Vagina (tissue), 2 donors: Measurements from ENCODE around the gene ARMC9. TPM values are rescaled to one million over a fixed set of nuclear protein-coding genes. Genes with fewer than 3 reads are reported as not detected.

Experiments used
- DNase-seq, 2 donors: peaks; one replicate each; pipeline ENCODE4 v3.0.0-alpha.2; 2017; ENCODE audit errors: extremely low spot score in 2 of 2
- H3K27ac ChIP-seq: fragments of 200-600 bp; sonication (generic); one replicate; pipeline ENCODE4 v1.5.1; 2019
- H3K27me3 ChIP-seq: fragments of 200-600 bp; sonication (generic); one replicate; pipeline ENCODE4 v1.5.1; 2019
- H3K36me3 ChIP-seq, 2 donors: fragments of 200-600 bp; sonication (generic); one replicate each; pipeline ENCODE4 v1.5.1; 2017 to 2019
- H3K4me1 ChIP-seq: fragments of 200-600 bp; sonication (generic); one replicate; pipeline ENCODE4 v1.5.1; 2019
- H3K4me3 ChIP-seq, 2 donors: fragments of 200-600 bp; sonication (generic); 1 replicate in 1 of 2; 2 replicates in 1 of 2; pipeline ENCODE4 v1.5.1; 2016 to 2019
- H3K9me3 ChIP-seq: fragments of 200-600 bp; sonication (generic); one replicate; pipeline ENCODE4 v1.5.1; 2019
- POLR2A ChIP-seq, 2 donors: fragments of 450-650 bp; IDR thresholded peaks; one replicate each; pipeline ENCODE4 v1.6.1; 2017; ENCODE audit warnings: antibody characterized with exemption in 2 of 2, mild to moderate bottlenecking in 2 of 2, moderate library complexity in 2 of 2
- POLR2AphosphoS5 ChIP-seq, 2 donors: sonication (generic); formaldehyde crosslinking; IDR thresholded peaks; one replicate each; pipeline ENCODE4 v1.9.0; 2017; ENCODE audit warnings: antibody characterized with exemption in 2 of 2, mild to moderate bottlenecking in 2 of 2, low read depth in 1 of 2; ENCODE audit not compliant: insufficient read depth in 1 of 2
- intact Hi-C: fragments of 100-400 bp; cut with DNase I; formaldehyde crosslinking; loops from one replicate; pipeline ENCODE4 v1.15.1; 2023
- total RNA-seq: library from RNA; depleted of rRNA; stranded (reverse); fragments of >200 nt; gene quantifications from one replicate; pipeline ENCODE4 v1.2.3, GENCODE V29; 2016
- TF ChIP-seq, protein P1 (sequence below), 3 experiments: fragments of 450-650 bp in 2 of 3; fragments of 200-600 bp in 1 of 3; sonication (generic) in 1 of 3; IDR thresholded peaks; one replicate each; pipeline ENCODE4 v1.5.1; 2017 to 2019; ENCODE audit warnings: antibody characterized with exemption in 3 of 3, mild to moderate bottlenecking in 2 of 3, moderate library complexity in 2 of 3

ARMC9 gene
- total RNA-seq, 1 donor from 2014 or later = 16.0 TPM

DNA sequence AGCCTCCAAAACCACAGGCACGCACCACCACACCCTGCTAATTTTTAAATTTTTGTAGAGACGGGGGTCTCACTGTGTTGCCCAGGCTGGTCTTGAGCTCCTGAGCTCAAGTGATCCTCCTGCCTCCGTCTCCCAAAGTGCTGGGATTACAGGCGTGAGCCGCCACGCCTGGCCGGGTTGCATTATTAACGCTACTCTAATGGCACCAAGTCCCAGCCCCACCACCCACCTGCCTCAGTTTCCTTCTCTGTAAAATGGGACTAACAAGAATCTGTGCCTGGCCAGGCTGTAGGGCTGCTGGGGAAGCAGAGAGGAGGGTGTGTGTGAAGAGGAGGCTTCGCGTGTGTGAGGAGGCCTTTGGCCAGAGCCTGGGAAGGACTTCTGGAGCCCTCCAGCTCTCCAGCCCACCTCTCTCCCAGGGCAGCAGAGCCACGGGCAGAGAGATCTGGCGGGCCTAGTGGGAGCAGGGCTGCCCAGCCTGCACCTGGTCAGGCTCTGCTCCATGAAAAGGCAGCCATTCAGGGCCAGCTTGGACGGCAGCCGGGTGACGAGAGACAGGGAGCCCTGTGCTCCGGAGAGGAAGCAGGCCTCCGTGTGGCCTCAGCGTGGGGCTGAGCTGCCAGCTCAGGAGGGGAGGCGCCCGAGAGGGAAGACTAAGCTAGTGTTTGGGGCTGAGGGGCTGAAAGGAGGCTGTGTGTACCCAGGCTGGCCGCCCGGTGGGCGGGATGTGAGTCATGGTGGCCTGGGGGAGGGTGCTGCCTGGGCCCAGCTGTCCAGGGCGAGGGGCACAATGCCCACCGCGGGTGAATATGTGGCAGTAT is 189.7 kb downstream of the ARMC9 start:
- Histone ChIP-seq H3K9me3 (no peaks in the 10 kb centered on the region), H3K27ac (no peak overlapping the region), H3K4me1 (peaks cover 7% of the 10 kb centered on the region), H3K27me3 (no peaks in the 10 kb centered on the region), H3K36me3 (no peaks in the 10 kb centered on the region), H3K4me3 (no peak overlapping the region)
- intact Hi-C loops = no loop called here
- no peak for DNase-seq
- no peak for TF ChIP-seq POLR2AphosphoS5 (IDR thresholded peaks at IDR 0.05; ENCODE audit: insufficient read depth in 1 of 2, low read depth in 1 of 2)
- TF ChIP-seq, protein P1, sequence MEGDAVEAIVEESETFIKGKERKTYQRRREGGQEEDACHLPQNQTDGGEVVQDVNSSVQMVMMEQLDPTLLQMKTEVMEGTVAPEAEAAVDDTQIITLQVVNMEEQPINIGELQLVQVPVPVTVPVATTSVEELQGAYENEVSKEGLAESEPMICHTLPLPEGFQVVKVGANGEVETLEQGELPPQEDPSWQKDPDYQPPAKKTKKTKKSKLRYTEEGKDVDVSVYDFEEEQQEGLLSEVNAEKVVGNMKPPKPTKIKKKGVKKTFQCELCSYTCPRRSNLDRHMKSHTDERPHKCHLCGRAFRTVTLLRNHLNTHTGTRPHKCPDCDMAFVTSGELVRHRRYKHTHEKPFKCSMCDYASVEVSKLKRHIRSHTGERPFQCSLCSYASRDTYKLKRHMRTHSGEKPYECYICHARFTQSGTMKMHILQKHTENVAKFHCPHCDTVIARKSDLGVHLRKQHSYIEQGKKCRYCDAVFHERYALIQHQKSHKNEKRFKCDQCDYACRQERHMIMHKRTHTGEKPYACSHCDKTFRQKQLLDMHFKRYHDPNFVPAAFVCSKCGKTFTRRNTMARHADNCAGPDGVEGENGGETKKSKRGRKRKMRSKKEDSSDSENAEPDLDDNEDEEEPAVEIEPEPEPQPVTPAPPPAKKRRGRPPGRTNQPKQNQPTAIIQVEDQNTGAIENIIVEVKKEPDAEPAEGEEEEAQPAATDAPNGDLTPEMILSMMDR (IDR thresholded peaks at IDR 0.05) = no peak
- no peak for TF ChIP-seq POLR2A (IDR thresholded peaks at IDR 0.05)

DNA sequence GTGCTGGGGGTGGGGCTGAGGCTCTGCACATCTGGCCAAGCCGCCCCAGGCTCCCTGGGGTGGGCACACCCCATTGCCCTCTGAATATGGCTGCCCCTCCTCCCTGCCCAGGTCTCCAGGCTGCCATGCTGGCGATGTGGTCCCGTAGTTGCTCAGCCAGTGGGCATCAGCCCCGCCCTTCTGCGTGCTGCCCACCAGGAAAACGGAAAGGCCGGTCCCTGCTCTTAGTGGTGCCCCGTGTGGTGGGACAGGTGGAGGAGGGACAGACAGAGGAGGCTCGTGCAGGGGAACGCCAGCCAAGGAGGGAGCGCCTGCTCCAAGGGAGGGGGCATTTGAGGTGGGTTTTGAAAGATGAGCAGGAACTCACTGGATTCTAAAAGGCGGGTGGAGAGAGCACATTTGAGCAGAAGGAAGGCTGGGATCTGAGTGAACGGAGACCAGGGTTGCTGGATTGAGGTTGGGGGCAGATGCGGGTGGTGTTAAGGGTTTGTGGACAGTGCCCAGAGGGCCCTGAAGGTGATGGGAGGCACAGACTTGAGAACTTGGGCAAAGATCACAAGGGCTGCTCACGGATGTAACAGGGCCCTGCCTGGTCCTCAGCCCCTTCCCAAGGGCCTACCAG is 190.4 kb downstream of the ARMC9 start:
- no peak for DNase-seq
- H3K27me3 ChIP-seq = no peaks in the 10 kb centered on the region
- intact Hi-C loops = no loop called here
- H3K4me1 ChIP-seq = peaks cover 7% of the 10 kb centered on the region
- H3K36me3 ChIP-seq = no peaks in the 10 kb centered on the region
- H3K4me3 ChIP-seq = no peak overlapping the region
- no peaks in the 10 kb centered on the region for H3K9me3 ChIP-seq
- no peak overlapping the region for H3K27ac ChIP-seq
- TF ChIP-seq, protein P1 (IDR thresholded peaks at IDR 0.05) = no peak
- TF ChIP-seq POLR2A (IDR thresholded peaks at IDR 0.05) = no peak
- TF ChIP-seq POLR2AphosphoS5 (IDR thresholded peaks at IDR 0.05; ENCODE audit: insufficient read depth in 1 of 2, low read depth in 1 of 2) = no peak

DNA sequence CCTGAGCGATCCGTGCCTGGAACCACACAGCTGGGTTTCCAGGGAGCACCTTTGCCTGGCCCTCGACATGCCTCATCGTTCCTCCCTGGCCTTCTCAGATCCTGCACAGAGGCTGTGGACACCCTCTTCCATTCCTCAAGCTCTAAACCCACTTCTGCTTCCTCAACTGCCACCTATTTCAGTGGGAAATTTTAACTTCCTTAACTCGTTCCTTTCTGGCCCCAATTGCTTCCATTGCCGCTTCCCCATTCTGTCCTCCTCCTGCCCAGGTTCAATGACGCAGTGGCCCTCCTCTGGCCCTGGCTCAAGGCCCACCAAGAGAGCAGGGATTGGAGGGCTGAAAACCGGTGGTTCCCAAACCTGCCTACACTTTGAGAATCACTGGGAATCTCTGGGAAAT is 192.2 kb downstream of the ARMC9 start:
- Histone ChIP-seq H3K27me3 (peaks cover 4% of the 10 kb centered on the region), H3K36me3 (no peaks in the 10 kb centered on the region), H3K4me3 (no peak overlapping the region), H3K27ac (no peak overlapping the region), H3K4me1 (peaks cover 14% of the 10 kb centered on the region), H3K9me3 (no peaks in the 10 kb centered on the region)
- no peak for DNase-seq
- TF ChIP-seq POLR2AphosphoS5 (IDR thresholded peaks at IDR 0.05; ENCODE audit: insufficient read depth in 1 of 2, low read depth in 1 of 2) (no peak), POLR2A (IDR thresholded peaks at IDR 0.05) (no peak)
- TF ChIP-seq, protein P1 (IDR thresholded peaks at IDR 0.05) = no peak
- intact Hi-C loops = loop anchor here (10.0 kb wide), 1 partner anchor 166 kb away; no protein-coding TSS in a partner anchor

DNA sequence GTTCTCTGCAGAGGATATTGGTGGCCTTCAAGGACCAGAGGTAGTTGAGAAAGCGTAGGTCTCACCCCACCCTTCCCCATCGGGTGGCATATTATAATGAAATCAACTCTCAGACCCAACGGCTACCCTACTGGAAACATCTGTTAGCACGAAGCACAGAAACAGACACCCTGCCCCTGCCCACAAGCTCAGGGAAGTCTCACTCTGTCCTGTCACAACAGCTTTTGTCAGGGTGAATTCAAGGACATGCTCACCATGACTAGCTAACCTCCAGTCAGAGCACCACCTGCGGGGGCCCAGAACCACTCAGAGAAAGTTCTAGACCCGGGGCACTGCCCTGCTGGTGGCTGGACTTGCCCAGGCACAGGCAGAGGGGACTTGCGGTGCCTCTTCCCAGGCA is 193.6 kb downstream of the ARMC9 start:
- H3K27ac ChIP-seq = no peak overlapping the region
- TF ChIP-seq POLR2AphosphoS5 (IDR thresholded peaks at IDR 0.05; ENCODE audit: insufficient read depth in 1 of 2, low read depth in 1 of 2) (no peak), POLR2A (IDR thresholded peaks at IDR 0.05) (no peak)
- TF ChIP-seq, protein P1 (IDR thresholded peaks at IDR 0.05) = no peak
- H3K4me3 ChIP-seq = no peak overlapping the region
- no peaks in the 10 kb centered on the region for H3K36me3 ChIP-seq
- H3K9me3 ChIP-seq = no peaks in the 10 kb centered on the region
- no peak for DNase-seq
- peaks cover 20% of the 10 kb centered on the region for H3K4me1 ChIP-seq
- intact Hi-C loops = loop anchor here (10.0 kb wide), 1 partner anchor 167 kb away; no protein-coding TSS in a partner anchor
- peaks cover 4% of the 10 kb centered on the region for H3K27me3 ChIP-seq
